ENCODE data around the gene MUC3A.

DNA sequence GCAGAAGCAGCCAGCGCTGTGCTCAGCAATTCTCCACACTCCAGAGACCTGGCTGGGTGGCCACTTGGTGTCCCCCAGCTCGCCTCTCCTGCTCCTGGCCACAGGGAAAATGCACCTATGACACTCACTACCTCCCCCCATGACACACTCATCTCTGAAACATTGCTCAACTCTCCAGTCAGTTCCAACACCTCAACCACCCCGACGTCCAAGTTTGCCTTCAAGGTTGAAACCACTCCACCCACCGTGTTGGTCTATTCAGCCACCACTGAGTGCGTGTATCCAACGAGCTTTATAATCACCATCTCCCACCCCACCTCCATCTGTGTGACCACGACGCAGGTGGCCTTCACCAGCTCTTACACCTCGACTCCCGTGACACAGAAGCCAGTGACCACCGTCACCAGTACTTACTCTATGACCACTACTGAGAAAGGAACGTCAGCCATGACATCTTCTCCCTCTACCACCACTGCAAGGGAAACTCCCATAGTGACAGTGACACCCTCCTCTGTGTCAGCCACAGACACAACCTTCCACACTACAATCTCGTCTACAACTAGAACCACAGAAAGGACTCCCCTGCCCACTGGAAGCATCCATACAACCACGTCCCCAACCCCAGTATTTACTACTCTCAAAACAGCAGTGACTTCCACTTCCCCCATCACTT lies 2.7 kb downstream of the MUC3A start:
- TF ChIP-seq, protein P1, sequence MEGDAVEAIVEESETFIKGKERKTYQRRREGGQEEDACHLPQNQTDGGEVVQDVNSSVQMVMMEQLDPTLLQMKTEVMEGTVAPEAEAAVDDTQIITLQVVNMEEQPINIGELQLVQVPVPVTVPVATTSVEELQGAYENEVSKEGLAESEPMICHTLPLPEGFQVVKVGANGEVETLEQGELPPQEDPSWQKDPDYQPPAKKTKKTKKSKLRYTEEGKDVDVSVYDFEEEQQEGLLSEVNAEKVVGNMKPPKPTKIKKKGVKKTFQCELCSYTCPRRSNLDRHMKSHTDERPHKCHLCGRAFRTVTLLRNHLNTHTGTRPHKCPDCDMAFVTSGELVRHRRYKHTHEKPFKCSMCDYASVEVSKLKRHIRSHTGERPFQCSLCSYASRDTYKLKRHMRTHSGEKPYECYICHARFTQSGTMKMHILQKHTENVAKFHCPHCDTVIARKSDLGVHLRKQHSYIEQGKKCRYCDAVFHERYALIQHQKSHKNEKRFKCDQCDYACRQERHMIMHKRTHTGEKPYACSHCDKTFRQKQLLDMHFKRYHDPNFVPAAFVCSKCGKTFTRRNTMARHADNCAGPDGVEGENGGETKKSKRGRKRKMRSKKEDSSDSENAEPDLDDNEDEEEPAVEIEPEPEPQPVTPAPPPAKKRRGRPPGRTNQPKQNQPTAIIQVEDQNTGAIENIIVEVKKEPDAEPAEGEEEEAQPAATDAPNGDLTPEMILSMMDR (IDR thresholded peaks at IDR 0.05): no peak
- no peak for TF ChIP-seq POLR2A (IDR thresholded peaks at IDR 0.05)

Measured in right lobe of liver (tissue), 4 donors.